Erythroblast (primary cell): ENCODE results near the gene BEND5.

Source experiments
- GATA1 ChIP-seq: IDR thresholded peaks from 2 replicates; pipeline ENCODE4 v1.6.1; 2011; ENCODE audit warnings: low read depth, mild to moderate bottlenecking, control low read depth, low read length, moderate library complexity
- POLR2A ChIP-seq: IDR thresholded peaks from 2 replicates; pipeline ENCODE4 v1.6.1; 2011; ENCODE audit warnings: mild to moderate bottlenecking, low read length

- TF ChIP-seq POLR2A (no peak), GATA1 (no peak)
Observed at GRCh38 chr1:48808496-48808895, 31.8 kb upstream of the BEND5 start.
